Stimulated activated CD4-positive, alpha-beta T cell treated with anti-CD3 and anti-CD28 coated beads, TNF-alpha, amount 100 ng/mL, for 48 hours (primary cell): ENCODE data around the gene APC.

Experiments
- DNase-seq, 3 donors: peaks; one replicate each; pipeline ENCODE4 v3.0.0-alpha.2; 2020; ENCODE audit warnings: low read depth in 3 of 3

The APC gene

GRCh38 chr5:112784726-112785125, 47.0 kb downstream of the APC start:
- no peak for DNase-seq

GRCh38 chr5:112787261-112787660, 49.6 kb downstream of the APC start:
- no peak for DNase-seq

GRCh38 chr5:112787896-112788295, 50.2 kb downstream of the APC start:
- no peak for DNase-seq

GRCh38 chr5:112793201-112793600, 55.5 kb downstream of the APC start:
- no peak for DNase-seq

- no peak for DNase-seq
Measured at GRCh38 chr5:112794410-112794809, 56.7 kb downstream of the APC start.

GRCh38 chr5:112795342-112795741, 57.7 kb downstream of the APC start:
- no peak for DNase-seq

- DNase-seq = no peak
Measured at GRCh38 chr5:112795944-112796678, 58.4 kb downstream of the APC start.

GRCh38 chr5:112799661-112800060, 62.0 kb downstream of the APC start:
- DNase-seq = no peak

- no peak for DNase-seq
Measured at GRCh38 chr5:112800891-112801290, 63.2 kb downstream of the APC start.

GRCh38 chr5:112811023-112811422, 73.3 kb downstream of the APC start:
- DNase-seq = no peak

- DNase-seq = no peak
Measured at GRCh38 chr5:112812549-112812948, 74.9 kb downstream of the APC start.

GRCh38 chr5:112820246-112820645, 82.6 kb downstream of the APC start:
- no peak for DNase-seq

GRCh38 chr5:112822456-112822855, 84.8 kb downstream of the APC start:
- DNase-seq = no peak

- DNase-seq = no peak
Measured at GRCh38 chr5:112823181-112823580, 85.5 kb downstream of the APC start.

- DNase-seq = no peak
Measured at GRCh38 chr5:112823656-112824055, 86.0 kb downstream of the APC start.

- DNase-seq = no peak
Measured at GRCh38 chr5:112824197-112824596, 86.5 kb downstream of the APC start.

- no peak for DNase-seq
Measured at GRCh38 chr5:112830378-112830777, 92.7 kb downstream of the APC start.

GRCh38 chr5:112833971-112834370, 96.3 kb downstream of the APC start:
- DNase-seq = no peak

GRCh38 chr5:112844489-112844888, 106.8 kb downstream of the APC start:
- no peak for DNase-seq

- DNase-seq = no peak
Measured at GRCh38 chr5:112846556-112846955, 108.9 kb downstream of the APC start.

GRCh38 chr5:112847306-112847705, 109.6 kb downstream of the APC start:
- DNase-seq = no peak

GRCh38 chr5:112848116-112848811, 110.6 kb downstream of the APC start:
- no peak for DNase-seq

- no peak for DNase-seq
Measured at GRCh38 chr5:112849912-112850311, 112.2 kb downstream of the APC start.
